ENCODE results near the gene ZNF526. TPM values are rescaled to one million over a fixed set of nuclear protein-coding genes. Genes with fewer than 3 reads are reported as not detected.
A peak's percentile ranks its signal among the peaks of the same experiment; 100 is the strongest.

The ZNF526 gene
- total and polyA plus RNA-seq, 9 donors: 2.4 to 17.9 (median 12.9) TPM

- DNase-seq: peak; percentile 78 to 88 (median 82)
- intact Hi-C loops (cut with DNase I): loop anchor here (5.0 to 10.0 kb wide), 3 partner anchors 41 to 148 kb away; partner anchors contain the start of gene CNFN (in 1 of the 4)
- Histone ChIP-seq H3K27ac (peak overlapping the region in 1 of 2 donors; percentile 48), H3K36me3 (no peaks in the 10 kb centered on the region), H3K9me3 (no peaks in the 10 kb centered on the region), H3K4me3 (no peak overlapping the region), H3K4me1 (ENCODE audit: insufficient read depth) (peaks cover 27% of the 10 kb centered on the region), H3K27me3 (no peaks in the 10 kb centered on the region)
- WGBS, 3 donors: 9 to 15% (median 9%) methylated on average over 10 of the region's 10 CpGs
- peak; percentile 50 to 85 (median 58) for TF ChIP-seq CTCF (IDR thresholded peaks at IDR 0.05)
- TF ChIP-seq EP300 (IDR thresholded peaks at IDR 0.05): no peak
Observed at GRCh38 chr19:42246143-42246921, 26.2 kb downstream of the ZNF526 start.

- DNase-seq: peak in 4 of 5 donors; percentile 49 to 60 (median 52)
- H3K4me1 ChIP-seq (ENCODE audit: insufficient read depth): peaks cover 34% of the 10 kb centered on the region
- WGBS, 3 donors: 17 to 49% (median 20%) methylated on average over 7 of the region's 7 CpGs
Observed at GRCh38 chr19:42246922-42247639, 27.0 kb downstream of the ZNF526 start.

GRCh38 chr19:42247640-42248199, 27.6 kb downstream of the ZNF526 start:
- peak in 4 of 5 donors; percentile 49 to 54 (median 52) for DNase-seq
- TF ChIP-seq EP300 (IDR thresholded peaks at IDR 0.05) (no peak), CTCF (IDR thresholded peaks at IDR 0.05) (no peak), POLR2A (IDR thresholded peaks at IDR 0.05) (no peak)
- intact Hi-C loops (cut with DNase I): loop anchor here (5.0 to 10.0 kb wide), 3 partner anchors 40 to 147 kb away; partner anchors contain the start of gene CNFN (in 1 of the 4)
- Histone ChIP-seq H3K9me3 (no peaks in the 10 kb centered on the region), H3K4me3 (no peak overlapping the region), H3K27me3 (no peaks in the 10 kb centered on the region), H3K4me1 (ENCODE audit: insufficient read depth) (peaks cover 34% of the 10 kb centered on the region), H3K27ac (peak overlapping the region; percentile 47 to 48), H3K36me3 (no peaks in the 10 kb centered on the region)
- WGBS, 3 donors: 70 to 82% (median 76%) methylated on average over 6 of the region's 6 CpGs

More at GRCh38 chr19:42246922-42247639, 27.0 kb downstream of the ZNF526 start:
- Histone ChIP-seq H3K9me3 (no peaks in the 10 kb centered on the region), H3K36me3 (no peaks in the 10 kb centered on the region), H3K4me3 (no peak overlapping the region), H3K27me3 (no peaks in the 10 kb centered on the region), H3K27ac (peak overlapping the region; percentile 47 to 48)
- intact Hi-C loops (cut with DNase I): loop anchor here (5.0 to 10.0 kb wide), 3 partner anchors 40 to 148 kb away; partner anchors contain the start of gene CNFN (in 1 of the 4)
- no peak for TF ChIP-seq CTCF (IDR thresholded peaks at IDR 0.05)
- no peak for TF ChIP-seq POLR2A (IDR thresholded peaks at IDR 0.05)
- no peak for TF ChIP-seq EP300 (IDR thresholded peaks at IDR 0.05)

Measured in ovary (tissue), 9 donors.